SU-DHL-6 (cell line): Measurements from ENCODE around the gene RNF168.
"Not testable (repeated sequence)": the region's sequence is repeated elsewhere in the genome, so short reads cannot be mapped to it uniquely, and the experiment has no call there.

Experiments
- EZH2phosphoT487 ChIP-seq: fragments of 200-600 bp; sonication (generic), shearing (Covaris generic); conservative IDR thresholded peaks from 2 replicates; pipeline ENCODE4 v1.6.1; 2018; ENCODE audit warnings: mild to moderate bottlenecking, antibody characterized with exemption, low read length, moderate library complexity, mixed read lengths
- TF ChIP-seq, protein P1 (sequence below): fragments of 200-600 bp; sonication (generic); IDR thresholded peaks from one replicate; pipeline ENCODE4 v1.5.1; 2017; ENCODE audit warnings: antibody characterized with exemption, mild to moderate bottlenecking, low read length, moderate library complexity; ENCODE audit not compliant: insufficient read depth, poor library complexity, severe bottlenecking

- TF ChIP-seq, protein P1, sequence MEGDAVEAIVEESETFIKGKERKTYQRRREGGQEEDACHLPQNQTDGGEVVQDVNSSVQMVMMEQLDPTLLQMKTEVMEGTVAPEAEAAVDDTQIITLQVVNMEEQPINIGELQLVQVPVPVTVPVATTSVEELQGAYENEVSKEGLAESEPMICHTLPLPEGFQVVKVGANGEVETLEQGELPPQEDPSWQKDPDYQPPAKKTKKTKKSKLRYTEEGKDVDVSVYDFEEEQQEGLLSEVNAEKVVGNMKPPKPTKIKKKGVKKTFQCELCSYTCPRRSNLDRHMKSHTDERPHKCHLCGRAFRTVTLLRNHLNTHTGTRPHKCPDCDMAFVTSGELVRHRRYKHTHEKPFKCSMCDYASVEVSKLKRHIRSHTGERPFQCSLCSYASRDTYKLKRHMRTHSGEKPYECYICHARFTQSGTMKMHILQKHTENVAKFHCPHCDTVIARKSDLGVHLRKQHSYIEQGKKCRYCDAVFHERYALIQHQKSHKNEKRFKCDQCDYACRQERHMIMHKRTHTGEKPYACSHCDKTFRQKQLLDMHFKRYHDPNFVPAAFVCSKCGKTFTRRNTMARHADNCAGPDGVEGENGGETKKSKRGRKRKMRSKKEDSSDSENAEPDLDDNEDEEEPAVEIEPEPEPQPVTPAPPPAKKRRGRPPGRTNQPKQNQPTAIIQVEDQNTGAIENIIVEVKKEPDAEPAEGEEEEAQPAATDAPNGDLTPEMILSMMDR = not testable (repeated sequence)
- TF ChIP-seq EZH2phosphoT487 = not testable (repeated sequence)
Observed at GRCh38 chr3:196424421-196424820, 79.1 kb downstream of the RNF168 start.
